Testis (tissue), 3 donors: ENCODE measurements around the gene PKP2. TPM values are rescaled to one million over a fixed set of nuclear protein-coding genes. Genes with fewer than 3 reads are reported as not detected.

Experiments
- DNase-seq: peaks from one replicate; pipeline ENCODE4 v3.0.0-alpha.2; 2019
- H3K27ac ChIP-seq, 2 donors: fragments of 200-600 bp; sonication (generic); one replicate each; pipeline ENCODE4 v1.5.1; 2019
- H3K27me3 ChIP-seq: fragments of 200-600 bp; sonication (generic); one replicate; pipeline ENCODE4 v1.5.1; 2019
- H3K36me3 ChIP-seq: fragments of 200-600 bp; sonication (generic); one replicate; pipeline ENCODE4 v1.5.1; 2017; ENCODE audit warnings: low read depth; ENCODE audit errors: missing control alignments
- H3K4me1 ChIP-seq: fragments of 200-600 bp; sonication (generic); one replicate; pipeline ENCODE4 v1.5.1; 2019
- H3K4me3 ChIP-seq, 2 donors: fragments of 200-600 bp; sonication (generic); one replicate each; pipeline ENCODE4 v1.5.1; 2017 to 2019
- H3K9me3 ChIP-seq: fragments of 200-600 bp; sonication (generic); one replicate; pipeline ENCODE4 v1.5.1; 2017
- CTCF ChIP-seq, 3 experiments: fragments of 450-650 bp in 2 of 3; fragments of 200-600 bp in 1 of 3; sonication (generic) in 1 of 3; IDR thresholded peaks; one replicate each; pipeline ENCODE4 v1.5.1; 2016 to 2019; ENCODE audit warnings: antibody characterized with exemption in 3 of 3, mild to moderate bottlenecking in 2 of 3, moderate library complexity in 1 of 3
- POLR2A ChIP-seq: fragments of 450-650 bp; IDR thresholded peaks from one replicate; pipeline ENCODE4 v1.6.1; 2017; ENCODE audit warnings: antibody characterized with exemption, mild to moderate bottlenecking, moderate library complexity
- WGBS, 2 donors: methylation state at CpG; one replicate each; pipeline ENCODE4 v1.1.5; 2018; 5-methylcytosine and 5-hydroxymethylcytosine counted together
- intact Hi-C: fragments of 100-400 bp; cut with DNase I; formaldehyde crosslinking; loops from one replicate; pipeline ENCODE4 v1.15.1; 2023; ENCODE audit warnings: low total_unique reads
- polyA plus RNA-seq: library from polyadenylated mRNA; stranded (reverse); fragments of 350-450 nt; fragmentation: Illumina TruSeq; extraction: RNeasy Lipid Tissue Mini Kit (QIAGEN cat#74804); gene quantifications from one replicate; pipeline ENCODE4 v1.2.3, GENCODE V29; 2014; ENCODE audit warnings: low read depth, low replicate concordance; ENCODE audit not compliant: insufficient read depth
- total RNA-seq, 2 donors: library from RNA; depleted of rRNA; stranded (reverse); fragments of >200 nt; gene quantifications; one replicate each; pipeline ENCODE4 v1.2.3, GENCODE V29; 2016

PKP2 gene
- total and polyA plus RNA-seq, 3 donors from 2014 or later = 14.8 to 22.3 (median 18.9) TPM

- no peak for DNase-seq
- TF ChIP-seq POLR2A = no peak
- TF ChIP-seq CTCF (IDR thresholded peaks at IDR 0.05) = no peak
- Histone ChIP-seq H3K27ac (no peak overlapping the region), H3K36me3 (no peaks in the 10 kb centered on the region), H3K9me3 (no peaks in the 10 kb centered on the region), H3K27me3 (no peaks in the 10 kb centered on the region), H3K4me3 (no peak overlapping the region), H3K4me1 (no peaks in the 10 kb centered on the region)
- 82% methylated on average over 9 of the region's 9 CpGs for WGBS, 2 donors
- intact Hi-C loops = no loop called here
These were observed 10.0 kb upstream of the PKP2 start for GRCh38 chr12:32906399-32907165.

- TF ChIP-seq POLR2A = no peak
- TF ChIP-seq CTCF (IDR thresholded peaks at IDR 0.05) = no peak
- WGBS, 2 donors = 65 to 70% methylated on average over 1 of the region's 1 CpG
- Histone ChIP-seq H3K27me3 (no peaks in the 10 kb centered on the region), H3K4me3 (no peak overlapping the region), H3K4me1 (no peaks in the 10 kb centered on the region), H3K36me3 (no peaks in the 10 kb centered on the region), H3K27ac (no peak overlapping the region), H3K9me3 (no peaks in the 10 kb centered on the region)
- intact Hi-C loops = no loop called here
- DNase-seq = no peak
These were observed 7.2 kb upstream of the PKP2 start for GRCh38 chr12:32903763-32904162.

- intact Hi-C loops = no loop called here
- no peaks in the 10 kb centered on the region for H3K4me1 ChIP-seq
These were observed 6.7 kb upstream of the PKP2 start for GRCh38 chr12:32903318-32903717.

GRCh38 chr12:32902287-32902997 lies 5.9 kb upstream of the PKP2 start:
- no peak for DNase-seq
- no peaks in the 10 kb centered on the region for H3K36me3 ChIP-seq
- no peak for TF ChIP-seq POLR2A
- TF ChIP-seq CTCF (IDR thresholded peaks at IDR 0.05) = no peak
- H3K9me3 ChIP-seq = no peaks in the 10 kb centered on the region
- no peaks in the 10 kb centered on the region for H3K27me3 ChIP-seq
- intact Hi-C loops = no loop called here
- no peak overlapping the region for H3K4me3 ChIP-seq
- 92 to 93% methylated on average over 4 of the region's 4 CpGs for WGBS, 2 donors
- H3K27ac ChIP-seq = no peak overlapping the region
- H3K4me1 ChIP-seq = no peaks in the 10 kb centered on the region

More at GRCh38 chr12:32903318-32903717, 6.7 kb upstream of the PKP2 start:
- no peak for DNase-seq
- TF ChIP-seq POLR2A (no peak), CTCF (IDR thresholded peaks at IDR 0.05) (no peak)
- 82 to 88% methylated on average over 1 of the region's 1 CpG for WGBS, 2 donors
- no peaks in the 10 kb centered on the region for H3K36me3 ChIP-seq
- H3K27ac ChIP-seq = no peak overlapping the region
- H3K27me3 ChIP-seq = no peaks in the 10 kb centered on the region
- H3K4me3 ChIP-seq = no peak overlapping the region
- no peaks in the 10 kb centered on the region for H3K9me3 ChIP-seq
